GM23338 (cell line): ENCODE measurements around the gene MYO19.

Experiments
- CREB1 ChIP-seq: fragments of 250-450 bp; sonication (Bioruptor Pico); IDR thresholded peaks from 2 replicates; pipeline ENCODE4 v1.5.0; 2020; ENCODE audit warnings: low read depth, mild to moderate bottlenecking, moderate library complexity
- CTCF ChIP-seq, 2 experiments: fragments of 200-600 bp in 1 of 2; sonication (generic) in 1 of 2; conservative IDR thresholded peaks; 2 replicates each; pipeline versions ENCODE4 v1.5.1 to v1.6.1; 2016 to 2017; ENCODE audit warnings: antibody characterized with exemption in 2 of 2, low read depth in 2 of 2, mild to moderate bottlenecking in 2 of 2, moderate library complexity in 1 of 2
- EZH2 ChIP-seq: fragments of 200-600 bp; sonication (generic); IDR thresholded peaks from one replicate; pipeline ENCODE4 v1.8.0; 2017; ENCODE audit warnings: antibody characterized with exemption, mild to moderate bottlenecking, low read depth; ENCODE audit not compliant: unreplicated experiment
- EZH2phosphoT487 ChIP-seq: fragments of 200-600 bp; sonication (generic); IDR thresholded peaks from one replicate; pipeline ENCODE4 v1.8.1; 2018; ENCODE audit warnings: antibody characterized with exemption; ENCODE audit not compliant: unreplicated experiment
- JUNB ChIP-seq: IDR thresholded peaks from one replicate; pipeline ENCODE4 v1.6.1; 2016; ENCODE audit warnings: antibody characterized with exemption; ENCODE audit not compliant: unreplicated experiment
- REST ChIP-seq: IDR thresholded peaks from one replicate; pipeline ENCODE4 v1.6.1; 2018; ENCODE audit warnings: antibody characterized with exemption; ENCODE audit not compliant: unreplicated experiment
- ZNF114 ChIP-seq: fragments of 250-450 bp; sonication (Bioruptor Pico); IDR thresholded peaks from 2 replicates; pipeline ENCODE4 v1.5.0; 2020; ENCODE audit warnings: mild to moderate bottlenecking, moderate library complexity
- ZNF331 ChIP-seq: fragments of 250-450 bp; sonication (Bioruptor Pico); IDR thresholded peaks from 2 replicates; pipeline ENCODE4 v1.5.0; 2020; ENCODE audit warnings: low read depth, mild to moderate bottlenecking, moderate library complexity

GRCh38 chr17:36468903-36469635, 65.6 kb downstream of the MYO19 start:
- TF ChIP-seq CTCF (conservative IDR thresholded peaks at IDR 0.05; ENCODE audit: low read depth in 2 of 2) (no peak), JUNB (no peak), EZH2phosphoT487 (no peak), ZNF331 (CRISPR knock-in tag) (no peak), ZNF114 (no peak), CREB1 (CRISPR knock-in tag) (no peak), REST (no peak), EZH2 (no peak)
